BLaER1 treated with 17β-estradiol and CSF1 and Interleukin-3, amounts not matched to agents 10 nM and 100 nM (cell line): ENCODE data around the gene PDHX.
"Not testable (repeated sequence)": the region's sequence is repeated elsewhere in the genome, so short reads cannot be mapped to it uniquely, and the experiment has no call there.

Experiments
- H3K27ac ChIP-seq, 11 experiments: shearing (Covaris generic); formaldehyde crosslinking; 2 replicates each; pipeline ENCODE4 v1.8.1; 2022
- H3K27me3 ChIP-seq, 11 experiments: shearing (Covaris generic); formaldehyde crosslinking; 2 replicates each; pipeline ENCODE4 v1.8.1; 2022
- H3K36me3 ChIP-seq, 11 experiments: shearing (Covaris generic); formaldehyde crosslinking; 2 replicates each; pipeline ENCODE4 v1.8.1; 2022
- H3K4me1 ChIP-seq, 10 experiments: shearing (Covaris generic); formaldehyde crosslinking; 2 replicates each; pipeline ENCODE4 v1.8.1; 2022
- H3K4me2 ChIP-seq, 11 experiments: shearing (Covaris generic); formaldehyde crosslinking; 2 replicates each; pipeline ENCODE4 v1.8.1; 2022
- H3K4me3 ChIP-seq, 10 experiments: shearing (Covaris generic); formaldehyde crosslinking; 2 replicates each; pipeline ENCODE4 v1.8.1; 2022
- H3K9ac ChIP-seq, 11 experiments: shearing (Covaris generic); formaldehyde crosslinking; 2 replicates each; pipeline ENCODE4 v1.8.1; 2022
- H3K9me3 ChIP-seq, 11 experiments: shearing (Covaris generic); formaldehyde crosslinking; replicated peaks in 1 of 11; 2 replicates each; pipeline ENCODE4 v1.8.1; 2022
- H4K20me1 ChIP-seq, 11 experiments: shearing (Covaris generic); formaldehyde crosslinking; 2 replicates each; pipeline ENCODE4 v1.8.1; 2022
- Cebpa-rat ChIP-seq, 11 experiments: shearing (Covaris generic); IDR thresholded peaks; 2 replicates each; pipeline ENCODE4 v1.8.1; 2022

The PDHX gene

DNA sequence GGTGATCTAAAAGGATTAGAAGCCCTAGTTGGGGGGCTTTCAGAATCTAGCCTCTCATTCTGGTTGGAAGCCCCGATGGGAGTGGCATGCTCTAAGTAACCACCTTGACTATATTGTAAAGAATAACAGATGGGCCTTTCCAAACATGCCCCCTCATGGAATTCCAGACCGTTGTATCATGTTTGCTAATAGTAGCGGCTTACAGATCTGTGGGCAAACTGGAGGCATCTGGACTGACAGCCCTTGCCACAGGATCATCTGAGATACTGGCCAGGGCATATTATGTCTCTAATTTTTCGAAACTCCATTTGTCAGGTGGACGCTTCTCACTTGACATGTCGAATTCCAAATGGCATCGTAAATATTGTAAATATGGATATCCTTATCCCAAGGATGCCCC, 10.8 kb upstream of the PDHX start:
- Histone ChIP-seq H3K4me3 (no peak overlapping the region), H3K4me2 (no peak overlapping the region), H3K27me3 (no peaks in the 10 kb centered on the region), H3K4me1 (peaks cover 35 to 47% (median 41%) of the 10 kb centered on the region in 10 experiments), H4K20me1 (peaks cover 0 to 45% (median 6%) of the 10 kb centered on the region in 11 experiments; a peak in 9 of 22 replicates), H3K9me3 (peaks cover 45 to 74% (median 66%) of the 10 kb centered on the region in 11 experiments), H3K27ac (no peak overlapping the region), H3K9ac (no peak overlapping the region), H3K36me3 (peaks cover 45 to 68% (median 59%) of the 10 kb centered on the region in 11 experiments)
- TF ChIP-seq Cebpa-rat (IDR thresholded peaks at IDR 0.05): no peak

DNA sequence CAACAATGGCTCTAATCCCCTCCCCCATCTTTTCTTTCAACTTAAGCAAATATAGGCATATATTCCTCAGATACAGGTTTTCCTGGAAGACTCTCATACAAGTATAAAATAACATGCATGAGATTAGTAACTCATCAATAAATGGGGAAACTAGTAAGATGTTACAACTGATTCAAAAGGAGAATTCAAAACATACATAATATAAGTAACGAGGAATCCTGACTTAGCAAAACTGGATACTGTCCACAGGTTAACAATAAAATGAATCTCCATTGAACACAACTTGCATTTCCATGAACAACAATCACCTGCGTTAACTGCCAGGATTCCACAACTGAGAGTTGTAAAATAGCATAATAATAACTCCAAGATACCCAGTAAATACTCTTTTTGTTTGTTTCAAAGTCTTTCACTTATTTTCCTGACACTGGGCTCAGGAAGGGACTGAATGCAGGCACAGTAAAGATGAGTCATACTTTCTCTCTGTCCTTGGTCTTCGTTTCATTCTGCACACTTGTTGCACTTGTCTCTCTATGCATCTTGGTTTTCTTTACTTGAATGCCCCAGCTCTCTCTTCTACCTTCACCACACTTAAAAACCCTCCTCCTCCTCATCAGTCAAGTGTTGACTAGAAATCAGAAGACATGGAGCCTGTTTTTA, 8.4 kb upstream of the PDHX start:
- peaks cover 21 to 54% (median 47%) of the 10 kb centered on the region in 11 experiments for H3K9me3 ChIP-seq
- H3K4me2 ChIP-seq: peak overlapping the region; percentile 47 to 83 (median 71); a peak in 19 of 22 replicates
- no peak overlapping the region for H3K4me3 ChIP-seq
- peaks cover 48 to 71% (median 55%) of the 10 kb centered on the region in 10 experiments for H3K4me1 ChIP-seq
- TF ChIP-seq Cebpa-rat (IDR thresholded peaks at IDR 0.05): no peak
- H3K9ac ChIP-seq: no peak overlapping the region
- H3K36me3 ChIP-seq: peaks cover 21 to 62% (median 43%) of the 10 kb centered on the region in 11 experiments
- no peaks in the 10 kb centered on the region for H3K27me3 ChIP-seq
- no peak overlapping the region for H3K27ac ChIP-seq
- peaks cover 0 to 57% (median 6%) of the 10 kb centered on the region in 11 experiments; a peak in 8 of 22 replicates for H4K20me1 ChIP-seq

DNA sequence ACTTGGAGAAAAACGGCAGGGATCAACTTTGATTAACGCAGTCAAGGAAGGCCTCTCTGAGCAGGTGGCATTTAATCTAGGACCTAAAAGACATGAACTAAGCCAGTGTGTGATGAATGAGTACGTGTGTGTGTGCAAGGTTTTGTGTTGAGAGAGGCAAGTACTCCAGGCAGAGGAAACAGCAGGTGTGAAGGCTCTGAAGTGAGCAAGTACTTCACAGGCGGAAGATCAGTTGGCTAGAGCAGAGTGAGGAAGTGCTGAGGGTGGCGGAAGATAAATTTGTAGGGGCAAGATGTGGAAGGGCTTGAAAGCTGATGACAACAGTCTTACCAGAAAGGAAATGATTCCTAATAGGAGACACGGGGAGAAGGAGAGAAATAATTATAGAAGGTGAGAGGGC, 7.0 kb upstream of the PDHX start:
- peak overlapping the region; percentile 47 to 83 (median 71) for H3K4me2 ChIP-seq
- H3K27ac ChIP-seq: peak overlapping the region in 9 of 11 experiments; percentile 24 to 65 (median 51); a peak in 17 of 22 replicates
- H3K9ac ChIP-seq: peak overlapping the region in 3 of 11 experiments; percentile 4 to 44 (median 33); a peak in 3 of 22 replicates
- peaks cover 49 to 73% (median 54%) of the 10 kb centered on the region in 10 experiments for H3K4me1 ChIP-seq
- H3K9me3 ChIP-seq: peaks cover 8 to 52% (median 43%) of the 10 kb centered on the region in 11 experiments; a peak in 20 of 22 replicates
- peaks cover 0 to 57% (median 6%) of the 10 kb centered on the region in 11 experiments; a peak in 8 of 22 replicates for H4K20me1 ChIP-seq
- no peak overlapping the region for H3K4me3 ChIP-seq
- no peaks in the 10 kb centered on the region for H3K27me3 ChIP-seq
- no peak for TF ChIP-seq Cebpa-rat (IDR thresholded peaks at IDR 0.05)
- H3K36me3 ChIP-seq: peaks cover 11 to 62% (median 42%) of the 10 kb centered on the region in 11 experiments

DNA sequence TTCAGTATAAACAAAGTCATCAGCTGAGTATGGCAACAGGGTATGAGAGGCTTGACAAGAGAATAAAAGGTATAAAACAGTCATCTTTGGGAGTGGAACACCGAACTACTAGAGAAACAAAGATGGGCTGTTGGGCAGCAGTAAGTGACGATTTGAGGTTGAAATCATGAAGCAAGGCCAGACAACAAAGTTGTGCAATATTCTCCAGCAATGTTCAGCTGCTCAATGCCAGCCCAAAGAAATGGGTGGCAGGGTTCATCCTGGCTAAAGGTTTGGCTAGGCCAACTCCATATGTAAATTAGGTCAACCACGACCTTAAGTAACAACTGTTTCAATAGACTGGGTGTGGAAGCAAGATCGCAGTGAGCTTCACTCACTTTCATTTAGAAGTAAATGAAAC, 6.5 kb upstream of the PDHX start:
- H3K36me3 ChIP-seq: peaks cover 11 to 59% (median 42%) of the 10 kb centered on the region in 11 experiments
- H3K4me3 ChIP-seq: no peak overlapping the region
- H3K4me2 ChIP-seq: peak overlapping the region; percentile 47 to 83 (median 71)
- peak overlapping the region in 10 of 11 experiments; percentile 4 to 65 (median 50); a peak in 18 of 22 replicates for H3K27ac ChIP-seq
- H3K9ac ChIP-seq: peak overlapping the region in 3 of 11 experiments; percentile 4 to 44 (median 7); a peak in 2 of 22 replicates
- peak in 8 of 11 experiments; percentile 42 to 93 (median 66); a peak in 14 of 22 replicates for TF ChIP-seq Cebpa-rat (IDR thresholded peaks at IDR 0.05)
- peaks cover 4 to 46% (median 38%) of the 10 kb centered on the region in 11 experiments; a peak in 20 of 22 replicates for H3K9me3 ChIP-seq
- H3K27me3 ChIP-seq: no peaks in the 10 kb centered on the region
- H4K20me1 ChIP-seq: peaks cover 0 to 56% (median 6%) of the 10 kb centered on the region in 11 experiments; a peak in 8 of 22 replicates
- H3K4me1 ChIP-seq: peaks cover 50 to 73% (median 54%) of the 10 kb centered on the region in 10 experiments

DNA sequence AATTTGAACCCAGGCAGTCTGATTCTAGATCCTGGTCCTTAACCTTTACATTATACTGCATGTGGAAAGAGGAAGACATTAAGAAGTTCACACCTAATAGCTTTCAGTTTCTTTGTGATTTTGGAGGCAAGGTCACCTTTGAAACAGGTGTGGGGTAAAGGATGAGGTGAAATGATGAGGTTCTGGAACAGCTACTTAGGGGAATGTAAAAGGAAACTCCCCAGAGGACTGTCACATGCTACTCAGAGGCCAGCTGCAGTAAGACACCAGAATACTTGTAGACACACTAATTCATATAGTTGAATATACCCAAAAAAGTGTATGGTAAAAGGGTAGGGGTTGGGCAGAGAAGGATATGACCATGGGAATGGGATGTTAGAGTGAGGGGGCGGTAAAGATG, 5.6 kb upstream of the PDHX start:
- 0 out of 22 replicates have a peak overlapping the region, but pooled peaks of 1 of the 11 experiments have one; percentile 2 for H3K9ac ChIP-seq
- H3K4me3 ChIP-seq: peak overlapping the region in 1 of 10 experiments; percentile 23; a peak in 1 of 20 replicates
- no peaks in the 10 kb centered on the region for H3K27me3 ChIP-seq
- H3K9me3 ChIP-seq: peaks cover 4 to 38% (median 31%) of the 10 kb centered on the region in 11 experiments; a peak in 20 of 22 replicates
- peaks cover 0 to 50% (median 6%) of the 10 kb centered on the region in 11 experiments; a peak in 8 of 22 replicates for H4K20me1 ChIP-seq
- TF ChIP-seq Cebpa-rat (IDR thresholded peaks at IDR 0.05): no peak
- H3K4me1 ChIP-seq: peaks cover 49 to 72% (median 54%) of the 10 kb centered on the region in 10 experiments
- peak overlapping the region; percentile 47 to 83 (median 71) for H3K4me2 ChIP-seq
- H3K36me3 ChIP-seq: peaks cover 11 to 53% (median 37%) of the 10 kb centered on the region in 11 experiments
- H3K27ac ChIP-seq: peak overlapping the region in 7 of 11 experiments; percentile 24 to 65 (median 51); a peak in 12 of 22 replicates

DNA sequence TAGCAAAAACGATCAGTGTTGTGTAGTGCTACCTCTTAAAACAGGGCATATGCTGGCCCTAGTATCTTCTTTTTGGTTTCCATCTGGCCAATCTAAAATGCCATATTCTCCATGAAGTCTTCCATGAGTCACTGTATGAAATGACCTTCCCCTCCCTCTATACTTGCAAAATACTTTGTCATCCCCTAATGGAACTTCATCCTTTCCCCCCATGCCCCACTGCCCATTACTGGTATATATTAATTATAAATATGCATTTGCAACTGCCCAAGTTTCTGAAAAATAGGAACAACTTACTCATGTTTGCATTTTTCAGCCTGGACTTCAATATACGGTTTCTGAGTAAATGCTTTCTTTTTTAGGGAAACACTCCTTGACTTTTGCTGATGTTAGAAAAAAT, 4.7 kb upstream of the PDHX start:
- peak overlapping the region in 2 of 11 experiments; percentile 4 to 17; a peak in 2 of 22 replicates for H3K27ac ChIP-seq
- no peak overlapping the region for H3K9ac ChIP-seq
- H3K4me2 ChIP-seq: peak overlapping the region; percentile 47 to 83 (median 71); a peak in 19 of 22 replicates
- peaks cover 3 to 45% (median 29%) of the 10 kb centered on the region in 11 experiments; a peak in 21 of 22 replicates for H3K36me3 ChIP-seq
- H3K4me3 ChIP-seq: no peak overlapping the region
- no peaks in the 10 kb centered on the region for H3K27me3 ChIP-seq
- peaks cover 49 to 72% (median 54%) of the 10 kb centered on the region in 10 experiments for H3K4me1 ChIP-seq
- H3K9me3 ChIP-seq: peaks cover 0 to 30% (median 22%) of the 10 kb centered on the region in 11 experiments; a peak in 19 of 22 replicates
- peaks cover 0 to 43% (median 6%) of the 10 kb centered on the region in 11 experiments; a peak in 8 of 22 replicates for H4K20me1 ChIP-seq
- no peak for TF ChIP-seq Cebpa-rat (IDR thresholded peaks at IDR 0.05)

DNA sequence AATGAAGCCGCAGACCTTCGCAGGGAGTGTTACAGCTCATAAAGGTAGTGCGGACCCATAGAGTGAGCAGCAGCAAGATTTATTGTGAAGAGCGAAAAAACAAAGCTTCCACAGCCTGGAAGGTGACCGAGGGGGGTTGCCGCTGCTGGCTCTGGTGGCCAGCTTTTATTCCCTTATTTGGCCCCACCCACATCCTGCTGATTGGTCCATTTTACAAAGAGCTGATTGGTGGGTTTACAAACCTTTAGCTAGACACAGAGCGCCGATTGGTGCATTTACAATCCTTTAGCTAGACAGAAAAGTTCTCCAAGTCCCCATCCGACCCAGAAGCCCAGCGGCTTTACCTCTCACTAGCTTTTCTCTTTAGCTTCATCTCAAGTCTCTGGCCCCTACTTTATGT, 2.9 kb upstream of the PDHX start:
- not testable (repeated sequence) for H3K27ac ChIP-seq
- peaks cover 58 to 78% (median 64%) of the 10 kb centered on the region in 10 experiments for H3K4me1 ChIP-seq

DNA sequence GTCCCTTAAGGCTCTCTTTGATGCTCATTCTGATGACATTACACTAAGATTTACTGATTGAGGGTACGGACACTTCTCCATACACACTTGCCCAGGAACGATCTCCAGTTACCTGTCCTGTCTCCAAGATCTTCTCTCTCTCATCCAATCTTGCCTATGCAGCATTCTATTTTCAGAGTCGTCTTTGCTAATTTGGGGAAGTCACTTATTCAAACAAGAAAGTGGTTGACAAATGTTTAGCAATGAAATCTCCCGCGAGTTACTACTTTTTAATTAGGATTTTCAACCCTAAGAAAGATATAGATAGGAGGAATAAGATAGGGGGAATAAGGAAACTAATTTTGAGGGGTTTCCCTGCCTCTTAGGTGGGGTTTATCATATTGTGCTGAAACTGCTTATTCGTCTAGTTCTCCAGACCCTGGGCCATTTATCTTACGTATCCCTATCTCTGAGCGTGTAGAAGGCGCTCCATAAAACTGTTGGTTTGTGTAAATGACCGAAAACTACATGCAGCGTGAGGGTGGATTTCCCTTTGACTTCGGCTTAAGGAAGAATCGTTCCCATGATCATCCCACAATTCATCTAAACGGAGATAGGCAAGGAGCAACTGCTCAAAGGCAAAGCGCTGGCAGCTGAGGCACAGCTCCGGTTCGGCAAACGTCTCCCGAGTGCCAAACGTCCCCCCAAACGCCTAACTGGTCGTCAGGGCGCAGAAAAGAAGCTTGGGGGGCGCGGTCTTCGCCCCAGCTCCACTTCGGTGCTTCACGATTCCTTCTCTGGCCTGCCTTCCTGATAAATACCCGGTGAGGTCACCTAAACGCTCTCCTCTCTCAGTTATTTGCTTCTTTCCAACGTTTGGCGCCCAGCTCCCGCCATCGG, 1.0 kb upstream of the PDHX start:
- no peak for TF ChIP-seq Cebpa-rat (IDR thresholded peaks at IDR 0.05)
- H3K4me1 ChIP-seq: peaks cover 40 to 64% (median 46%) of the 10 kb centered on the region in 10 experiments
- peak overlapping the region; percentile 94 to 99 (median 97) for H3K9ac ChIP-seq
- H3K4me3 ChIP-seq: peak overlapping the region; percentile 75 to 96 (median 86)
- H3K27ac ChIP-seq: peak overlapping the region; percentile 93 to 99 (median 96)
- H4K20me1 ChIP-seq: peaks cover 0 to 16% (median 0%) of the 10 kb centered on the region in 11 experiments; a peak in 5 of 22 replicates
- peaks cover 0 to 18% (median 14%) of the 10 kb centered on the region in 11 experiments; a peak in 14 of 22 replicates for H3K9me3 ChIP-seq
- peak overlapping the region; percentile 80 to 94 (median 88) for H3K4me2 ChIP-seq
- H3K36me3 ChIP-seq: peaks cover 0 to 50% (median 25%) of the 10 kb centered on the region in 11 experiments; a peak in 21 of 22 replicates
- H3K27me3 ChIP-seq: no peaks in the 10 kb centered on the region

More for the DNA sequence above, 2.9 kb upstream of the PDHX start:
- not testable (repeated sequence) for H3K27me3 ChIP-seq, H3K9ac ChIP-seq, H3K4me3 ChIP-seq
- Histone ChIP-seq H4K20me1 (peaks cover 0 to 33% (median 6%) of the 10 kb centered on the region in 11 experiments; a peak in 9 of 22 replicates), H3K9me3 (peaks cover 0 to 18% (median 14%) of the 10 kb centered on the region in 11 experiments; a peak in 14 of 22 replicates), H3K4me2 (peak overlapping the region in 5 of 11 experiments; percentile 80 to 94 (median 92); a peak in 6 of 22 replicates), H3K36me3 (peaks cover 0 to 43% (median 21%) of the 10 kb centered on the region in 11 experiments; a peak in 19 of 22 replicates)
